GM21723 (cell line): ENCODE data around the gene STRIT1.
A peak's percentile ranks its signal among the peaks of the same experiment; 100 is the strongest.

ENCODE experiments used
- ATAC-seq: cut with Tn5 transposase; IDR thresholded peaks from one replicate; pipeline ENCODE4 v1.9.1; 2021; ENCODE audit warnings: mild to moderate bottlenecking, moderate library complexity; ENCODE audit not compliant: unreplicated experiment

STRIT1 gene

GRCh38 chr3:155293516-155293915, at the start of gene STRIT1:
Gene STRIT1 (minus strand): TSS chr3:155293683.
- no peak for ATAC-seq

- no peak for ATAC-seq
These were observed 48.9 kb upstream of the STRIT1 start for GRCh38 chr3:155342344-155342743.

- no peak for ATAC-seq
These were observed 45.6 kb upstream of the STRIT1 start for GRCh38 chr3:155339052-155339451.

- ATAC-seq: peak; percentile 62
These were observed 42.4 kb upstream of the STRIT1 start for GRCh38 chr3:155335724-155336354.

GRCh38 chr3:155334914-155335723, 41.6 kb upstream of the STRIT1 start:
- ATAC-seq: peak; percentile 91

GRCh38 chr3:155334215-155334913, 40.9 kb upstream of the STRIT1 start:
- no peak for ATAC-seq

GRCh38 chr3:155332716-155333115, 39.2 kb upstream of the STRIT1 start:
- no peak for ATAC-seq

- no peak for ATAC-seq
These were observed 37.6 kb upstream of the STRIT1 start for GRCh38 chr3:155331078-155331477.

- no peak for ATAC-seq
These were observed 36.9 kb upstream of the STRIT1 start for GRCh38 chr3:155330370-155330769.

- ATAC-seq: no peak
These were observed 36.1 kb upstream of the STRIT1 start for GRCh38 chr3:155329513-155330048.

- ATAC-seq: no peak
These were observed 34.4 kb upstream of the STRIT1 start for GRCh38 chr3:155327871-155328270.

- ATAC-seq: no peak
These were observed 33.9 kb upstream of the STRIT1 start for GRCh38 chr3:155327430-155327829.

GRCh38 chr3:155326901-155327300, 33.4 kb upstream of the STRIT1 start:
- no peak for ATAC-seq

- ATAC-seq: no peak
These were observed 32.8 kb upstream of the STRIT1 start for GRCh38 chr3:155326244-155326643.

- no peak for ATAC-seq
These were observed 31.9 kb upstream of the STRIT1 start for GRCh38 chr3:155325263-155325835.

GRCh38 chr3:155323063-155323666, 29.7 kb upstream of the STRIT1 start:
- peak; percentile 91 for ATAC-seq

- no peak for ATAC-seq
These were observed 27.9 kb upstream of the STRIT1 start for GRCh38 chr3:155321418-155321817.

- ATAC-seq: no peak
These were observed 27.5 kb upstream of the STRIT1 start for GRCh38 chr3:155320934-155321333.

GRCh38 chr3:155318740-155319139, 25.3 kb upstream of the STRIT1 start:
- no peak for ATAC-seq

- no peak for ATAC-seq
These were observed 23.7 kb upstream of the STRIT1 start for GRCh38 chr3:155317211-155317610.

GRCh38 chr3:155316426-155316825, 22.9 kb upstream of the STRIT1 start:
- ATAC-seq: no peak
